Breast epithelium (tissue), 3 donors: ENCODE data around the gene DDX10.

Experiments used
- POLR2A ChIP-seq: fragments of 450-650 bp; IDR thresholded peaks from one replicate; pipeline ENCODE4 v1.6.1; 2016; ENCODE audit warnings: antibody characterized with exemption, mild to moderate bottlenecking, moderate library complexity
- TF ChIP-seq, protein P1 (sequence below), 3 donors: fragments of 450-650 bp; IDR thresholded peaks; one replicate each; pipeline ENCODE4 v1.5.1; 2016 to 2017; ENCODE audit warnings: antibody characterized with exemption in 3 of 3, mild to moderate bottlenecking in 3 of 3, moderate library complexity in 3 of 3

DNA sequence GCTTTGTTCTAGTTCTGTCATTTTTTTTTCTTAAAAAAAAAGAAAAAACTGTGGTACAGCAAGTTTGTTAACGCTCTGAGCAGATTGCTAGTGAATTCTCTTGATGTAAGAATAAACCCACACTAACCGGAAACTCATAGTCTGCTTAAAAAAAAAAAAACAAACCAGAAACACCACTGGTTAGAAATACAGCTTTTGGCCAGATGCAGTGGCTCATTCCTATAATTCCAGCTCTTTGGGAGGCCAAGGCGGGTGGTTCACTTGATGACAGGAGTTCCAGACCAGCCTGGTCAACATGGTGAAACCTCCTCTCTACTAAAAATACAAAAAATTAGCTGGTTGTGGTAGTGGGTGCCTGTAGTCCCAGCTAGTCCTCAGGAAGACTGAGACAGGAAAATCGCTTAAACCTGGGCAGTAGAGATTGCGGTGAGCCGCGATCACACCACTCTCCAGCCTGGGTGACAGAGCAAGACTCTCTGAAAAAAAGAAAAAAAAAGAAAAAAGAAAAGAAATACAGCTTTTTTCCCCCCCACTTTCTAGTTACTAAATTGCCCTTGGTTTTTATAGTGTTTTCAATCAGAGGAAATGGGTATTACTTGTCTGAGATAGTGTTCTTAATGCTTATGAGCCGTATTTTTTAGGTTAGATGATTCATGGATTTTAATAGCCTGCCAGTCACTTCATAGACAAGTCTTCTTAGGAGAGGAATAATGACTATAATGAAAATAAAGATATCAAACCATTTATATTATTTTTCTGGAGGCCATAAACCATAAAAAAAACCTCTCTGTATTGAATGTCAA, 222.8 kb downstream of the DDX10 start:
- TF ChIP-seq, protein P1, sequence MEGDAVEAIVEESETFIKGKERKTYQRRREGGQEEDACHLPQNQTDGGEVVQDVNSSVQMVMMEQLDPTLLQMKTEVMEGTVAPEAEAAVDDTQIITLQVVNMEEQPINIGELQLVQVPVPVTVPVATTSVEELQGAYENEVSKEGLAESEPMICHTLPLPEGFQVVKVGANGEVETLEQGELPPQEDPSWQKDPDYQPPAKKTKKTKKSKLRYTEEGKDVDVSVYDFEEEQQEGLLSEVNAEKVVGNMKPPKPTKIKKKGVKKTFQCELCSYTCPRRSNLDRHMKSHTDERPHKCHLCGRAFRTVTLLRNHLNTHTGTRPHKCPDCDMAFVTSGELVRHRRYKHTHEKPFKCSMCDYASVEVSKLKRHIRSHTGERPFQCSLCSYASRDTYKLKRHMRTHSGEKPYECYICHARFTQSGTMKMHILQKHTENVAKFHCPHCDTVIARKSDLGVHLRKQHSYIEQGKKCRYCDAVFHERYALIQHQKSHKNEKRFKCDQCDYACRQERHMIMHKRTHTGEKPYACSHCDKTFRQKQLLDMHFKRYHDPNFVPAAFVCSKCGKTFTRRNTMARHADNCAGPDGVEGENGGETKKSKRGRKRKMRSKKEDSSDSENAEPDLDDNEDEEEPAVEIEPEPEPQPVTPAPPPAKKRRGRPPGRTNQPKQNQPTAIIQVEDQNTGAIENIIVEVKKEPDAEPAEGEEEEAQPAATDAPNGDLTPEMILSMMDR (IDR thresholded peaks at IDR 0.05), result no peak
- TF ChIP-seq POLR2A, result no peak
